ENCODE measurements around the gene DLG2. TPM values are rescaled to one million over a fixed set of nuclear protein-coding genes. Genes with fewer than 3 reads are reported as not detected.
"Not testable (repeated sequence)": the region's sequence is repeated elsewhere in the genome, so short reads cannot be mapped to it uniquely, and the experiment has no call there.

The DLG2 gene
- total RNA-seq, 1 donor from 2014 or later = 5.1 TPM

GRCh38 chr11:85277693-85278092 lies 349.5 kb downstream of the DLG2 start:
- Mint-ChIP-seq H3K9me3 (ENCODE audit: unreplicated experiment) (no peaks in the 10 kb centered on the region), H3K27me3 (ENCODE audit: unreplicated experiment) (no peaks in the 10 kb centered on the region), H3K36me3 (ENCODE audit: low read depth, unreplicated experiment) (peaks cover under 1% of the 10 kb centered on the region), H3K4me1 (ENCODE audit: unreplicated experiment) (peaks cover 9% of the 10 kb centered on the region), H3K4me3 (ENCODE audit: unreplicated experiment) (no peak overlapping the region), H3K27ac (ENCODE audit: unreplicated experiment) (no peak overlapping the region)
- no peak for DNase-seq (ENCODE audit: low spot score)
- TF ChIP-seq CTCF (IDR thresholded peaks at IDR 0.05; ENCODE audit: unreplicated experiment) = no peak

GRCh38 chr11:85276332-85276731 lies 350.8 kb downstream of the DLG2 start:
- TF ChIP-seq CTCF (IDR thresholded peaks at IDR 0.05; ENCODE audit: unreplicated experiment) = no peak
- H3K9me3 Mint-ChIP-seq (ENCODE audit: unreplicated experiment) = no peaks in the 10 kb centered on the region
- H3K36me3 Mint-ChIP-seq (ENCODE audit: low read depth, unreplicated experiment) = peaks cover 10% of the 10 kb centered on the region
- no peak for DNase-seq (ENCODE audit: low spot score)
- no peak overlapping the region for H3K27ac Mint-ChIP-seq (ENCODE audit: unreplicated experiment)
- no peak overlapping the region for H3K4me3 Mint-ChIP-seq (ENCODE audit: unreplicated experiment)
- H3K27me3 Mint-ChIP-seq (ENCODE audit: unreplicated experiment) = no peaks in the 10 kb centered on the region
- H3K4me1 Mint-ChIP-seq (ENCODE audit: unreplicated experiment) = peaks cover 9% of the 10 kb centered on the region

- not testable (repeated sequence) for H3K27ac Mint-ChIP-seq (ENCODE audit: unreplicated experiment); H3K9me3 Mint-ChIP-seq (ENCODE audit: unreplicated experiment); H3K27me3 Mint-ChIP-seq (ENCODE audit: unreplicated experiment); H3K4me1 Mint-ChIP-seq (ENCODE audit: unreplicated experiment); DNase-seq (ENCODE audit: low spot score); H3K4me3 Mint-ChIP-seq (ENCODE audit: unreplicated experiment)
- H3K36me3 Mint-ChIP-seq (ENCODE audit: low read depth, unreplicated experiment) = peaks cover 10% of the 10 kb centered on the region
Observed at GRCh38 chr11:85270315-85270714, 356.8 kb downstream of the DLG2 start.

GRCh38 chr11:85269109-85269508 lies 358.0 kb downstream of the DLG2 start:
- Mint-ChIP-seq H3K27me3 (ENCODE audit: unreplicated experiment) (no peaks in the 10 kb centered on the region), H3K27ac (ENCODE audit: unreplicated experiment) (no peak overlapping the region), H3K9me3 (ENCODE audit: unreplicated experiment) (no peaks in the 10 kb centered on the region), H3K36me3 (ENCODE audit: low read depth, unreplicated experiment) (peaks cover 10% of the 10 kb centered on the region), H3K4me1 (ENCODE audit: unreplicated experiment) (peaks cover 12% of the 10 kb centered on the region), H3K4me3 (ENCODE audit: unreplicated experiment) (no peak overlapping the region)
- TF ChIP-seq CTCF (IDR thresholded peaks at IDR 0.05; ENCODE audit: unreplicated experiment) = no peak
- no peak for DNase-seq (ENCODE audit: low spot score)

- Mint-ChIP-seq H3K27ac (ENCODE audit: unreplicated experiment) (no peak overlapping the region), H3K36me3 (ENCODE audit: low read depth, unreplicated experiment) (peaks cover 3% of the 10 kb centered on the region), H3K9me3 (ENCODE audit: unreplicated experiment) (no peaks in the 10 kb centered on the region), H3K4me3 (ENCODE audit: unreplicated experiment) (no peak overlapping the region), H3K4me1 (ENCODE audit: unreplicated experiment) (peaks cover 22% of the 10 kb centered on the region), H3K27me3 (ENCODE audit: unreplicated experiment) (peaks cover 2% of the 10 kb centered on the region)
- DNase-seq (ENCODE audit: low spot score) = no peak
- TF ChIP-seq CTCF (IDR thresholded peaks at IDR 0.05; ENCODE audit: unreplicated experiment) = no peak
Observed at GRCh38 chr11:85266646-85267045, 360.5 kb downstream of the DLG2 start.

- H3K4me3 Mint-ChIP-seq (ENCODE audit: unreplicated experiment) = no peak overlapping the region
- H3K27ac Mint-ChIP-seq (ENCODE audit: unreplicated experiment) = no peak overlapping the region
- H3K27me3 Mint-ChIP-seq (ENCODE audit: unreplicated experiment) = peaks cover 2% of the 10 kb centered on the region
- H3K4me1 Mint-ChIP-seq (ENCODE audit: unreplicated experiment) = peaks cover 25% of the 10 kb centered on the region
- peaks cover 7% of the 10 kb centered on the region for H3K36me3 Mint-ChIP-seq (ENCODE audit: low read depth, unreplicated experiment)
- no peak for DNase-seq (ENCODE audit: low spot score)
- H3K9me3 Mint-ChIP-seq (ENCODE audit: unreplicated experiment) = no peaks in the 10 kb centered on the region
- TF ChIP-seq CTCF (IDR thresholded peaks at IDR 0.05; ENCODE audit: unreplicated experiment) = no peak
Observed at GRCh38 chr11:85263328-85263727, 363.8 kb downstream of the DLG2 start.
